ENCODE results near the gene USP30. TPM values are rescaled to one million over a fixed set of nuclear protein-coding genes. Genes with fewer than 3 reads are reported as not detected.
"Not testable (repeated sequence)": the region's sequence is repeated elsewhere in the genome, so short reads cannot be mapped to it uniquely, and the experiment has no call there.

The USP30 gene
- total RNA-seq, 1 experiment from 2014 or later, result 14.1 TPM

DNA sequence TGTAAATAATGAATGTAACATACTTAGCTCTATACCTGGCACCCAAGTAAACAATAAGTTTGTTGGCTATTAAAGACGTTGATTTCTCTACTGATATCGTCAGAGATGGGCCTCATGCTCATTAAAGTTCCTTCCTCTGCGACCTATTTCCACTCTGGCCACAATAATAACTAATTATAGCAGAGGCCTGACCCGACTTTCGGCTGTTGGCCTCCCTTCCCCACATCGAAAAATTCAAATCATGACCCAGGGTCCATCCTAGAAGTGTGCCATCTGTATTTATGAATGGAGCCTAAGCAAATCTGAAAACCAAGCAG, 321 bp upstream of the USP30 start:
- DNase-seq (ENCODE audit: low spot score), result no peak

DNA sequence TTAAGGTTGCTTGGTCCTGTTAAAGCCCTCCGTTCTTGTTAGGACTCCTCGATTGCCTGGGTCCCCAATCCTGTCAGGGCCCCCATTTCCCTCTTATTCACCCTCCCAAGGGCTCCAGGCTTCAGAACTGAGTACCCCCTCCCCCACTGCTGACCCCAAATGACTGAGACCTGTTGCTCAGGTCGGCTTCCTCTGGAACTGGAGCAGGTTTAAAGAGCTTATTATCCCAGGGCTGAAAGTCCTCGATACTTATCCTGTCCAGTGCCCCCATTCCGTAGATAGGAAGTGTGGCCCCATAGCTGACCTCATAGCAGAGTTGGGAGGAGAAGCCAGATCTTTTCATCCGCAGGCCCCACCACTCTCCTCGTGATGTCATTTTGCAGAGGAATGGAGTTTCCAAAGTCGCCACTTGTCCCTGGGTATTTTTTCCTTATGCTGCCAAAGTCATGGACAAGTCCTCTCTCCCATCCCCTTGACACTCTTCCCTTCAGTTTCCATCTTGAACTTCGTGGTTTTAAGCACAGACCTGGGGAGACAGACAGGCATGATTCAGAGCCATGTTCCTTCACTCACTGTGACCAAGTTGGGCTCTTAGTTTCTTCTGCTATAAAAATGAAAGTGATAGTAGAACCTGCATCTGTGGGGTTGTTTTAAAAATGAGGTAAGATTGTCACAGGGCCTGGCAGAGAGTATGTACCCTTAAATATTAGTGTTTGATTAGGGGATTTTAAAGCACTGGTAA, 1.2 kb downstream of the USP30 start:
- DNase-seq (ENCODE audit: low spot score), result no peak

DNA sequence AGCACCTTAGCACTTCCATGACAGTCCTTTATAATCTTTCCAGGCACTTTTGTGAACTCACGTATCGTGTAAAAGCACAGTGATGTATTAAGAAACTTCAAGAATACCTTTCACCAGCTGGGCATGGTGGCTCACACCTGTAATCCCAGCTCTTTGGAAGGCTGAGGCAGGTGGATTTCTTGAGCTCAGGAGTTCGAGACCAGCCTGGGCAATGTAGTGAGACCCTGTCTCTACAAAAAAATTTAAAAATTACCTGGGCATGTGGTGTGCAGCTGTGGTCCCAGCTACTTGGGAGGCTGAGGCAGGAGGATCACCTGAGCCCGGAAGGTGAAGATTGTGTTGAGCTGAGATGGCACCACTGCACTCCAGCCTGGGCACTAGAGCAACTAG, 1.7 kb downstream of the USP30 start:
- DNase-seq (ENCODE audit: low spot score), result not testable (repeated sequence)

DNA sequence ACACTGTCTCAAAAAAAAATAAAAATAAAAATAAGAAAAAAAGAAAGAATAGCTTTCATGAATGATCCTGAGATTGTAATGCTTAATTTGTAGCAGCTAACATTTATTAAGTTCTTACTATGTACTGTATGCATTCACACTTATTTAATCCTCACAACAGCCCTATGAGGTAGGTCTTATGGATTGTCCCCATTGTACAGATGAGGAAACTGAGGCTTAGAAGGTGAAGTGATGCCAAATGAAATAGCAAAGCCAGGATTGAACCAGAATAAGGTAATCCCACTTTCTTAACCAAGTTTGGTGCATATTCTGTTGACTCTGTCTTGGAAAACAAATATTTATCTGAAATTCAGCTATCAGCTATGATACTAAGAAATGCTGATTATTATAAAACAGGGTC, 2.1 kb downstream of the USP30 start:
- DNase-seq (ENCODE audit: low spot score), result no peak

DNA sequence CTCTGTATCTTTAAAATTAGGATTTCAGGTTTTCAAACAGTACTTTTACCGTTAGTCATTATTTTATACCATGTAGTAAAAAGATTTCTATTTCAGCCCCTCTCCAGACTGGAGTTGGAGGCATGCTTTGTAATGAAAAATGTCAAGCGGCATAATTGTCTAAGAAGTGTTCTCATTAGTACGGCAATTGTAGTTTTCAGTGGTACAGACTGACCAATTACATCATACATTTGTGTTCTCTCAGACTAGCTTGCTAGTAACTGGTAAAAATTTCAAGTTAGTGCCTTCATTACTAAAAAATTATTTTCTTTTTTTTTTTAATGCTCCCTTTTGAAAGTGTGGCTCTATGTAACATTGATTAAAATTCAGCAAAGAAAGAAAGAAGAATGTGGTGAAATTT, 4.5 kb downstream of the USP30 start:
- DNase-seq (ENCODE audit: low spot score), result no peak

DNA sequence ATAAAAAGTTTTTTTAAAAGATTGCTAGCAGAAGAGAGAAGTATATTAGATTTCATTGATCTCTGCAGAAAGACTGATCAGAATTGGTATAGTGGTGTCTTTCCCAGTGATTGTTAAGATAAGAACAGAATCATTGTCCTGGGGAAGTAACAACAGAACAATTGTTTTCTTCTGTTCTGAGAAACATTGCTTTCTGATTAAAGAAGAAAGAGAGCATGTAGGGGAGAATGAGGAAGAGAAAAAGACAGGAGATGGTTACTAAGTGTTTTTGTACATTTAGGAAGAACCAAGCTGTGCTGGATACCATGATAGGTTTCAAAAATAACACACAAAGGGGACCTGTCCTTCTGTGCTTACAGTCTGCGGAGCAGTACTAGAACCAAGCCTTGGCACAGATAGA, 5.0 kb downstream of the USP30 start:
- no peak for DNase-seq (ENCODE audit: low spot score)

DNA sequence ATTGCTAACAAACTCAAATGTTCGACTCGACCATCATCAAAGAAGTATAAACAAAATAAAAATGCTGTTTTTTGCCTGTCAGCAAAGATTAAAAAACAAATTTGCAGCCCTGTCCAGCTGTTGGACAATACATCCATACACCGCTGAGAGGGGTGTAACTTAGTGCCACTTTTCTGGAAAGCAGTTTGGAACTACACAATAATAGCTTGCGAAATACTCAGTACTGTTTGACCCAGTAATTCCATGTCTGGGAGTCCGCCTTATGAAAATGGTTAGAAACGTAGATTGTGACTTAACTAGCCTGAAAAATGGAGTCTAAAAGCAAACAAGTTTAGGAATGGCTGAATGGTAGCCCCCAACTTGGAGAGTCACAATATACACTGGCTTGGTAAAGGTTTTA, 6.4 kb downstream of the USP30 start:
- no peak for DNase-seq (ENCODE audit: low spot score)

DNA sequence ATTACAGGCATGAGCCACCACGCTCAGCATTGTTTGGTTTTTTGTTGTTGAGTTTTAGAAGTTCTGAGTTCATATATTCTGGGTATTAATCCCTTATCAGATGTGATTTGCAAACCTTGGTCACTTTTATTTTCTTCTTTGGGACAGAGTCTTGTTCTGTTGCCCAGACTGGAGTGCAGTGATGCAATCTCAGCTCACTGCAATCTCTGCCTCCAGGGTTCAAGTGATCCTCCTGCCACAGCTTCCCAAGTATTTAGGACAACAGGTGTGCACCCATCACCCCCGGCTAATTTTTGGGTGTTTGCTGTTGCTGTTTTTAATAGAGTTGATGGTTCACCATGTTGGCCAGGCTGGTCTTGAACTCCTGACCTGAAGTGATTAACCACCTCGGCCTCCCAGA, 11.8 kb downstream of the USP30 start:
- no peak for DNase-seq (ENCODE audit: low spot score)

DNA sequence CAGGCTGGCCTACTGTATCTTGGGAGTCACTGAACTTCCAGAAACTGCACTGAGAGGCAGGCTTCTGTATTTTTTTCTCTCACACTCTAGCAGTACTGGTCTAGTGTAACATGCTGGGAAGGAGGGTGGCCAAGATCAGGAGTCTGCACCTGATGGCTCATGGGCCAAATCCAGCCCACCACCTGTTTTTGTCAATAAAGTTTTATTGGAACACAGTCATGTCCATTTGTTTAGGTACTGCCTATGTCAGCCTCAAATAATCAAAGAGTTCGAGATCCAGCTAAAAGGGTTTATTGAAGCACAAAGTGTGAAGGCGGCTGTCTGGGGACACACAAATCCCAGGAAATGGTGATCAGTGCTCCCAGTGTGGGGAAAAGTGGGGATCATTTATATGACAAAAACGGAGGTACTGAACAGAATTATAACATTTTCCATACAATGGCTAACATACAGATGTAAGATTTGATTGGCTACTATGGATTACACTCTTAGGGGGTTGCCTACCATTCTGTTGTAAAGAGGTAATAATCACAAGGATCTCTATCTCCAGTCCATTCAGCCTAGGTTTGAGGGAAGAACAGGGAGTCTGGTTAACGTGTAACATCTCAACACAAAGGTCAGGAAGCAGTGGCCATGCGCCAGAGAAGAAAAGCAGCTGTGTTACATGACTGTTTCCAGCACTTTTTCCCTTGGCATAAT, 12.9 kb downstream of the USP30 start:
- DNase-seq (ENCODE audit: low spot score), result no peak

DNA sequence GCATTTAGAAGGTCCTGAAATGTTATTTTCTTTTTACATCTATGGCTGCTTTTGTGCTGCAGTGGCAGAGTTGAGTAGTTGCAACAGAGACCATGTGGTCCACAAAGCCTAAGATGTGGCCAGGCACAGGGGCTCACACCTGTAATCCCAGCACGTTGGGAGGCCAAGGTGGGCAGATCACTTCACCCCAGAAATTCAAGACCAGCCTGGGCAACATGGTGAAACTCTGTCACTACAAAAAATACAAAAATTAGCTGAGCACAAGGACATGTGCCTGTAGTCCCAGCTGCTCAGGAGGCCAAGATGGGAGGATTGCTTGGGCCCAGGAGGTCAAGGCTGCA, 13.4 kb downstream of the USP30 start:
- DNase-seq (ENCODE audit: low spot score), result no peak

DNA sequence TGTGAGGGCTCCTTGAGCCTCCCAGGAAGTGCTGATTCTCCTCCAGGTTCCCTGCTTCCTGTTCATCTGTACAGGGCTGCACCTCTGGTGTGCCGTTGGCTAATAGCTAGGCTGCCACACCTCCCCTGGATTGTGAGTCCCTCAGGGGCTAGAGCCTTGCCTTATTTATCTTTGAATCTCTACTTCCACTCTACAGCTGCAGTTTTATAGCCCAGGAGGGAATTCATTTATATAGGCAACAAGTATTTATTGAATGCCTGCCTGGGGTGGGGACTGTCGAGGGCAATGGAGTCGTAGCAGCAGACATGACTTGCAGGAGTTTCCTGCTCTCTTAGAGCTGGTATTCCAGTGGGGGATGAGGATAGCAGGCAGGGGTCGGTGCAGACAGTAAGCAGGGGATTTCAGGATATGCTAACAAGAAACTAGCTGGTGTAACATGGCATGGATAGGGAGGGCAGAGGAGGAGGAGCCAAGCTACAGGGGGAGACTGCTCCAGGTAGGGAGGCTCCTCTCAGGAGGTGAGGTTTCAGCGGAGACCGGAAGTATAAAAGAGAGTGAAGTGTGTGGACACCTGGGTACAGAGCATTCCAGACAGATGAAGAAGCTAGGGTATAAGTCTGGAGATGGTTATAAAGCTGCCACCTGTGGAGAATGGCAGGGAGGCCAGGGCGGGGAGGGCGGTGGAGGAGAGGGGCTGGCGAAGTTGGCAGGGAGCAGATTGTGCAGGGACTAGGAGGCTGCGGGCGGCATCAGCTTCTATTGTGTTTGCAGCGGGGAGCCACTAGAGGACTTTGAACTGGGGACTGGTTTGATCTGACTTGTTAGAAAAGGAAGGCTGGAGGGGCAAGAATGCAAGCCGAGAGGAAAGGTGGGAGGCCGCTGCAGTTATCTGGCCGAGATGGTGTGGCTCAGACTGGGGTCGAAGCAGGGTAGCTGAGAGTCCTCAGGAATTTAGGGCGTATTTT, 17.2 kb downstream of the USP30 start:
- no peak for DNase-seq (ENCODE audit: low spot score)

DNA sequence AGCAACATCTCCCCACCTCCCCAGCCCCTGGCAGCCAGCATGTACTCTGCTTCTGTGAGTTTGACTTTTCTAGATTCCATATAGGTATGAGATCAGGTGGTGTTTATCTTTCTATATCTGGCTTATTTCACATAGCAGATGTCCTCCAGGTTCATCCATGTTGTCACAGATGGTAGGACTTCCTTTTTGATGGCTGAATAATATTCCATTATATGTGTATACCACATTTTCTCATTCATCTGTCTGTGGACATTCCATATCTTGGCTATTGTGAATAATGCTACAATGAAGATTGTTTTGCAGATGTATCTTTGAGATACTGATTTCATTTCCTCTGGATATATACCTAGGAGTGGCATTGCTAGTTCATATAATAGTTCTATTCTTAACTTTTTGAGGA, 22.5 kb downstream of the USP30 start:
- no peak for DNase-seq (ENCODE audit: low spot score)

DNA sequence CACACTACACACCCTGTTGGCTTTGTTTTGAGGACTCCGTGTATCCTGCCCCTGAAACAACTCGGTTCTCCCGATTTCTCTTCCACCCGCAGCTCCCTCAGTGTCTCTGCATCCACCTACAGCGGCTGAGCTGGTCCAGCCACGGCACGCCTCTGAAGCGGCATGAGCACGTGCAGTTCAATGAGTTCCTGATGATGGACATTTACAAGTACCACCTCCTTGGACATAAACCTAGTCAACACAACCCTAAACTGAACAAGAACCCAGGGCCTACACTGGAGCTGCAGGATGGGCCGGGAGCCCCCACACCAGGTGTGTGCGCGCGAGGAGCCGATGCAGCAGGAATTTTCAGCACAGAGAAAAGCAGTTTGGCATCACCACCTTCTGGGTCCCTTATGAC, 30.4 kb downstream of the USP30 start:
- no peak for DNase-seq (ENCODE audit: low spot score)

DNA sequence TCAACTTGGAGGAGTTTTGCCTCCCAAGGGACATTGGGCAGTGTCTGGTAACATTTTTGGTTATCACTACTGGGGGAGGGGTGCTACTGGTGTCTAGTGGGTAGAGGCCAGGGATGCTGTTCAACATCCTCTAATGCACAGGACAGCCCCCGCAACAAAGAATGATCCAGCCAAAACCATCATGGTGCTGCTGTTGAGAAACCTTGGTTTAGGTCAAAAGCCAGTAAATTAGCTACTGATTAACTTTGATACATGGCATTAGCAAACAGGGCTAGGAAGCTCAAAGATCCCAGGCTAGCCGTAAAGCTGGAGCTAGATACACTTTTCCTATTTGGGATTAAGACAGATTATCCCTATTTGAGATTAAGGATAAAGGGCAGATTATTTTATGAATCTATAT, 32.0 kb downstream of the USP30 start:
- DNase-seq (ENCODE audit: low spot score), result no peak

DNA sequence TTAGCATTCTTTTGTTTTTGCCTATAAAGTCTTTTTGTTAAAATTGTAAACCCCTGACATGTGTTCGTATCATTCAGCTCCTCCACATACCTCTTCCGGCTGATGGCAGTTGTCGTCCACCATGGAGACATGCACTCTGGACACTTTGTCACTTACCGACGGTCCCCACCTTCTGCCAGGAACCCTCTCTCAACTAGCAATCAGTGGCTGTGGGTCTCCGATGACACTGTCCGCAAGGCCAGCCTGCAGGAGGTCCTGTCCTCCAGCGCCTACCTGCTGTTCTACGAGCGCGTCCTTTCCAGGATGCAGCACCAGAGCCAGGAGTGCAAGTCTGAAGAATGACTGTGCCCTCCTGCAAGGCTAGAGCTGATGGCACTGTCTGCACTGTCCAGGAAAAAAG, 33.2 kb downstream of the USP30 start:
- DNase-seq (ENCODE audit: low spot score), result no peak

DNA sequence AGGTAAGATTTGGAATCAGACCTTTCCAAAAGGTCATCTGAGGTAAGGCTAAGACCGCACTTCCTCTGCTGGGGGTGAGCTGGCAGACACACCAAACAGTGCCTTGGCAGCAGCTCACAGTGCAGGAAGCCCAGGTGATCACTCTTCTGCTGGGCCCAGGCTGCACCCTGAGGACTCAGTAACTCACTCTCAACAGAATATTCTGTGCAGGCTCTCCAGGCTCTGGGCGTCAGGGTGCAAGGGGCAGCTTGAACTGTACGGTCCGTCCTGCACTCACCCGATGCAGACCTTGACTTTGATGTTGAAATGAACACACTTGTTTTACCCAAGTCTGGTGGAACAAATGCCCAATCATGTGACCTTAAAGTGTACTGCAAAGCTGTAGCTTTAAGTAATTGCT, 34.9 kb downstream of the USP30 start:
- DNase-seq (ENCODE audit: low spot score), result no peak

DNA sequence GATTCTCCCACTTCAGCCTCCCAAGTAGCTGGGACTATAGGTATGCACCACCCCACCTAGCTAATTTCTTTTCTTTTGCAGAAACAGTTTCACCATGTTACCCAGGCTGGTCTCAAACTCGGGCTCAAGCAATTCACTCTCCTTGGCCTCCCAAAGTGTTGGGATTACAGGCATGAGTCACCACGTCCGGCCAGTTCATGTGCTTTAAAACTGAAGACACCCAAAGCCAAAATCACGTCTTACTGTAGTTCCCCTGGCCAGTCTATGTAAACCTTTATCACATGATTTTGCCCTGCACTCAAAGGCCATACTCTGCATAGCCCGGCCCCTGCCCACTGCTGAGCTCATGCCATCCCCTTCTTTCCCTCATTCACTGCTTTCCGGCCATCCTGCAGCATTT, 36.4 kb downstream of the USP30 start:
- DNase-seq (ENCODE audit: low spot score), result no peak

DNA sequence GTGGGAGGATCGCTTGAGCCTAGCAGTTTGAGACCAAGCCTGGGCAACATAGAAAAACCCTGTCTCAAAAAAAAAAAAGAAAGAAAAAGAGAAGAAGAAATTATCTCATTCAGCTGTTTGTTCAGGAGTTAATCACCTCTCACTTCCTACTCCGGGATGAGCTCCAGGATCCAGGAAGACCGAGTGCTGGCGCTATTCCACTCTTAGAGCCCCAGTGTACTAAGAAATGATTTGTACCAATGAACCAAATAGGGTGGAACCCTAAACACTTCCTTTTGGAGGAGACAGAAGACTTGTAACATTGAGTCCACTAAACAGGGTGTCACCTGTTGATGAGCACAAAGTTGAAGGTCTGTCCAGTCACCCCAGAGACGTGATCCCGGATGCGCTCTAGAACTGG, 37.3 kb downstream of the USP30 start:
- DNase-seq (ENCODE audit: low spot score), result no peak

DNA sequence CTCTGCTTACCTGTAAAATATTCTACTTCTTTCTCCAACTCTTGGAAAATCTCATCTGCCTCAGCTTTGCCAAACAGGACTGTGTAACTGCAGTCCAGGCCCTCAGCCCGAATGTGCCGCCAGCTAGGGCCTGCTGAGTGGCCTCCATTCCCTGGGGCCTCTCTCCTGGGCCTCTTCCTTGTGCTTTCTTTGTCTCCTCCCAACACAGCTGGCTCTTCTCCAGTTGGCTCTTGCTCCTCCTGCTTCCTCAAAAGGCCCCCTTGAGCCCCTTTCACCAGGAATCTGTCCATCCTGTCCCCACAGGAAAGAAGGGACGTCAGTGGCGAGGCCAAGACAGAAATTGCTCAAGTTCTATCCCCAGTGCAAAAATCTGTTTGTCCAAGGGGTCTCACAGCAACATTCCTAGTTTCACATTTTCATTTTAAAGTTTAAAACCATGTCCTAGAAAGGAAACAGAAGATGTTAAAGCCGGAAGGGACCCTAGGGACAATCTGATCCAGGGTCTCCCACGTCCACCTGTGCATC, 40.2 kb downstream of the USP30 start:
- no peak for DNase-seq (ENCODE audit: low spot score)

DNA sequence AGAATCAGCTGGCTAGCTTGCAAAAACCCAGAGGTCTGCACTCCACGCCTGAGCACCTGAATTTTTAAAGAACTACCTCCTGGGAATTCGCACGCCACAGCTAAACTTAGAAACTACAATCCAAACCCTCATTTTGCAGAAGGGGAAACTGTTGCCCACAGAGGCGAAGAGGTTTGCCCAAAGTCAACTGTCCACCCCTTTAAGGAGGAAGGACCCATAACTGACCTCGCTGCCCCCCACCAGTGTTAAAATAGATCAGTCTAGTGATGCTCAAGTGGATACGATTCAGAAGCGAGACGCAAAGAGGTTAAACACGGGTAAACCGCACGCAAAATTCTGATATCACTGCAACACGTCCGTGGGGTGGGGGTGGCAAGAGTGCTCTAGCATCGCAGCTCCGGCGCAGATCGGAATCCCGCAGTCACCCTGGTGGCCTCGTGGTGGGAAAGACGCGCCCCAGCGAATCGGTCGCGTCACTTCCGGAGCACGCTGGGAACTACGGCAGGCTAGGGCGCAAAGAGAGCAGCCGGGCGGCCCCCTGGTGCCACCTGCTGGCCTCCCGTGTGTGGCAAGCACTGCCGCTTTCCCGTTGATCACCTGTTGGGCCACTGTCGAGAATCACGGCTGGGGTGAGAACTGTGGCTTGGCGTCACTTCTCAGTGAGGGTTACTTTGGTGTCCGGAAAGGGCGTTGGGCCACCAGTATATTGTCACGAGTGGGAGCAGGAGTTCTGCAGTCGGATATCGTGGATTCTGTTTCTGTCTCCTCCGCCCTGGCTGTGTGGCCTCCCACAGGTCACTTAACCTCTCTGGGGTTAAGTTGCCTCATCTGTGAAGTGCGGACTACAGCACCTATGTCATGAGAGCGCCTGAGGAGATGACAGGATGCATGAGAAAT, 40.9 kb downstream of the USP30 start, which contains the start of gene ALKBH2:
ALKBH2 (minus strand) TSS at position 451 of the 897 bp plus-strand sequence. CDS start 686 bp downstream, outside the sequence.
- peak; percentile 87 for DNase-seq (ENCODE audit: low spot score)

DNA sequence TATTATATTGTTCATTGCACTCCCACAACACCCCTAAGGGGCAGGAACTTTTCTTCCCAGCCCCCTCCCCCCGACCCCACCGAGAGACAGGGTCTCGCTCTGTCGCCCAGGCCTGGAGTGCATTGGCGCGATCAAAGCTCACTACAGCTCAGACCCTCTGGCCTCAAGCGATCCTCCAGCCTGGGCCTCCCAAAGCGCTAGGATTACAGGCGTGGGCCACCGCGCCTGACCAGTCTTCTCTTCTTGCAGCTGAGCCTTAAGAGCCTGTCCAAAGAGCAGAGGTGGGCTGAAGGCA, 44.7 kb downstream of the USP30 start:
- DNase-seq (ENCODE audit: low spot score), result no peak

Measured in A172 (cell line).